Aorta (tissue), 5 donors: ENCODE measurements around the gene DNAAF3. TPM values are rescaled to one million over a fixed set of nuclear protein-coding genes. Genes with fewer than 3 reads are reported as not detected.
"Not testable (repeated sequence)": the region's sequence is repeated elsewhere in the genome, so short reads cannot be mapped to it uniquely, and the experiment has no call there.

ENCODE experiments used
- ATAC-seq: fragments of 200-7000 bp; cut with Tn5 transposase; one replicate; pipeline ENCODE4 v1.9.1; 2022; ENCODE audit warnings: moderate library complexity; ENCODE audit not compliant: low FRiP score
- DNase-seq, 2 donors: peaks; one replicate each; pipeline ENCODE4 v3.0.0-alpha.2; 2020
- H3K27ac ChIP-seq, 2 donors: one replicate each; pipeline ENCODE4 v1.5.1; 2013; ENCODE audit warnings: low read length in 2 of 2, mild to moderate bottlenecking in 2 of 2, moderate library complexity in 2 of 2, control low read depth in 1 of 2, inconsistent platforms in 1 of 2, low read depth in 1 of 2
- H3K27me3 ChIP-seq, 2 donors: one replicate each; pipeline ENCODE4 v1.6.1; 2013; ENCODE audit warnings: control low read depth in 1 of 2, low read length in 1 of 2, mild to moderate bottlenecking in 1 of 2, moderate library complexity in 1 of 2; ENCODE audit not compliant: insufficient read depth in 2 of 2, control insufficient read depth in 1 of 2
- H3K36me3 ChIP-seq, 2 donors: one replicate each; pipeline ENCODE4 v1.6.1; 2013; ENCODE audit warnings: control low read depth in 1 of 2, low read length in 1 of 2, mild to moderate bottlenecking in 1 of 2; ENCODE audit not compliant: insufficient read depth in 2 of 2, control insufficient read depth in 1 of 2
- H3K4me1 ChIP-seq, 2 donors: one replicate each; pipeline ENCODE4 v1.6.1; 2013; ENCODE audit warnings: low read length in 2 of 2, control low read depth in 1 of 2, mild to moderate bottlenecking in 1 of 2, moderate library complexity in 1 of 2; ENCODE audit not compliant: insufficient read depth in 2 of 2, control insufficient read depth in 1 of 2
- H3K4me3 ChIP-seq, 2 donors: one replicate each; pipeline ENCODE4 v1.5.1; 2013; ENCODE audit warnings: low read length in 2 of 2, control low read depth in 1 of 2, mild to moderate bottlenecking in 1 of 2
- H3K9me3 ChIP-seq: one replicate; pipeline ENCODE4 v1.6.1; 2013; ENCODE audit warnings: mild to moderate bottlenecking, low read length; ENCODE audit not compliant: control insufficient read depth
- WGBS, 2 donors: extraction: QIAGEN DNeasy Blood & Tissue Kit; methylation state at CpG; one replicate each; pipeline ENCODE4 v1.1.7; 2013; 5-methylcytosine and 5-hydroxymethylcytosine counted together
- intact Hi-C, 2 donors: fragments of 100-400 bp; cut with DNase I; formaldehyde crosslinking; loops; one replicate each; pipeline versions ENCODE4 v1.14.2 to v1.15.0; 2022
- polyA plus RNA-seq, 2 donors: library from polyadenylated mRNA; stranded (reverse); fragments of 200-250 nt; gene quantifications; one replicate each; pipeline ENCODE4 v1.2.3, GENCODE V29; 2013
- total RNA-seq, 2 donors: library from RNA; stranded (reverse); fragmentation: NEBNext Ultra II Directional; extraction: Animal tissue kit (Norgen Biotek cat#: 25700); gene quantifications; one replicate each; pipeline ENCODE4 v1.2.1, GENCODE V29; 2021
- donor health status: healthy with polysubstance abuse.
- donor health status: Bipolar disorder and iron deficiency.
- donor health status: DM: no; HTN: no; CAD: no.
- donor health status: DM: no; HTN: no; CAD: no.
- donor health status: DM: yes; HTN: yes; CAD: no.

The DNAAF3 gene
- total and polyA plus RNA-seq, 4 donors = 0.38 to 0.87 TPM; not detected in 2

- Histone ChIP-seq H3K4me3 (no peak overlapping the region), H3K9me3 (peaks cover 2% of the 10 kb centered on the region), H3K27ac (no peak overlapping the region), H3K4me1 (no peaks in the 10 kb centered on the region), H3K27me3 (peaks cover 0 to 6% of the 10 kb centered on the region in 2 donors), H3K36me3 (no peaks in the 10 kb centered on the region)
- intact Hi-C loops = no loop called here
- ATAC-seq = no peak
- 4 to 6% methylated on average over 12 of the region's 12 CpGs for WGBS, 2 donors
- DNase-seq = no peak
Observed at GRCh38 chr19:55172741-55173140, 6.3 kb upstream of the DNAAF3 start.

GRCh38 chr19:55172318-55172717, 5.9 kb upstream of the DNAAF3 start:
- H3K27me3 ChIP-seq, H3K36me3 ChIP-seq, DNase-seq, intact Hi-C loops, H3K27ac ChIP-seq, ATAC-seq, H3K4me3 ChIP-seq, H3K4me1 ChIP-seq, H3K9me3 ChIP-seq: not testable (repeated sequence)
- 31 to 37% methylated on average over 9 of the region's 9 CpGs for WGBS, 2 donors

GRCh38 chr19:55171440-55171839, 5.0 kb upstream of the DNAAF3 start:
- WGBS, 2 donors = 79 to 84% methylated on average over 5 of the region's 5 CpGs
- Histone ChIP-seq H3K4me3 (no peak overlapping the region), H3K4me1 (no peaks in the 10 kb centered on the region), H3K9me3 (peaks cover 2% of the 10 kb centered on the region), H3K27ac (no peak overlapping the region), H3K36me3 (no peaks in the 10 kb centered on the region), H3K27me3 (peaks cover 0 to 6% of the 10 kb centered on the region in 2 donors)
- ATAC-seq = no peak
- intact Hi-C loops = no loop called here
- DNase-seq = no peak

GRCh38 chr19:55169136-55169535, 2.7 kb upstream of the DNAAF3 start:
- 65 to 67% methylated on average over 4 of the region's 4 CpGs for WGBS, 2 donors
- Histone ChIP-seq H3K27me3 (peaks cover 0 to 2% of the 10 kb centered on the region in 2 donors), H3K36me3 (no peaks in the 10 kb centered on the region)

GRCh38 chr19:55165952-55166529, 372 bp downstream of the DNAAF3 start:
- Histone ChIP-seq H3K36me3 (no peaks in the 10 kb centered on the region), H3K4me3 (no peak overlapping the region), H3K4me1 (no peaks in the 10 kb centered on the region), H3K9me3 (no peaks in the 10 kb centered on the region), H3K27me3 (peaks cover 0 to 2% of the 10 kb centered on the region in 2 donors), H3K27ac (no peak overlapping the region)
- ATAC-seq (peak; percentile 17), DNase-seq (peak in 1 of 2 donors; percentile 69)
- 1 to 2% methylated on average over 34 of the region's 34 CpGs for WGBS, 2 donors
- intact Hi-C loops = no loop called here

More at GRCh38 chr19:55169136-55169535, 2.7 kb upstream of the DNAAF3 start:
- Histone ChIP-seq H3K4me3 (no peak overlapping the region), H3K27ac (no peak overlapping the region), H3K9me3 (no peaks in the 10 kb centered on the region), H3K4me1 (no peaks in the 10 kb centered on the region)
- intact Hi-C loops = no loop called here
- ATAC-seq = no peak
- no peak for DNase-seq

GRCh38 chr19:55161571-55162322, 4.7 kb downstream of the DNAAF3 start:
- Histone ChIP-seq H3K36me3 (no peaks in the 10 kb centered on the region), H3K9me3 (no peaks in the 10 kb centered on the region), H3K4me3 (no peak overlapping the region), H3K4me1 (no peaks in the 10 kb centered on the region), H3K27ac (no peak overlapping the region), H3K27me3 (no peaks in the 10 kb centered on the region)
- intact Hi-C loops = no loop called here
- 25 to 32% methylated on average over 54 to 61 of the region's 61 CpGs for WGBS, 2 donors
- ATAC-seq (no peak), DNase-seq (no peak)

- no peaks in the 10 kb centered on the region for H3K4me1 ChIP-seq
- H3K36me3 ChIP-seq = no peaks in the 10 kb centered on the region
- H3K9me3 ChIP-seq = no peaks in the 10 kb centered on the region
- no peak overlapping the region for H3K4me3 ChIP-seq
- intact Hi-C loops = no loop called here
- H3K27me3 ChIP-seq = no peaks in the 10 kb centered on the region
- WGBS, 2 donors = 8 to 16% methylated on average over 22 to 32 of the region's 32 CpGs
- ATAC-seq (no peak), DNase-seq (no peak)
- H3K27ac ChIP-seq = no peak overlapping the region
Observed at GRCh38 chr19:55160986-55161365, 5.4 kb downstream of the DNAAF3 start.

GRCh38 chr19:55160128-55160985, 6.1 kb downstream of the DNAAF3 start:
- DNase-seq = peak; percentile 82 to 92
- intact Hi-C loops = no loop called here
- ATAC-seq = peak; percentile 73
- Histone ChIP-seq H3K27me3 (no peaks in the 10 kb centered on the region), H3K9me3 (no peaks in the 10 kb centered on the region), H3K4me3 (no peak overlapping the region), H3K36me3 (no peaks in the 10 kb centered on the region), H3K27ac (no peak overlapping the region), H3K4me1 (no peaks in the 10 kb centered on the region)
- 1 to 3% methylated on average over 30 to 33 of the region's 33 CpGs for WGBS, 2 donors
